D721Med (cell line): ENCODE measurements around the gene TEX2.
"Not testable (repeated sequence)": the region's sequence is repeated elsewhere in the genome, so short reads cannot be mapped to it uniquely, and the experiment has no call there.

Experiments used
- DNase-seq: peaks from one replicate; pipeline ENCODE4 v3.0.0; 2011; ENCODE audit warnings: low spot score; ENCODE audit not compliant: insufficient read length
- FAIRE-seq: peaks from 2 replicates; lab custom pipeline; 2011; peaks lifted over from hg19 to GRCh38; lab: Jason Lieb, UNC
- TF ChIP-seq, protein P1 (sequence below): IDR thresholded peaks from 2 replicates; pipeline ENCODE4 v1.5.1; 2012; ENCODE audit warnings: mild to moderate bottlenecking, control low read depth; ENCODE audit not compliant: insufficient read depth; ENCODE audit errors: missing control alignments

TEX2 gene

DNA sequence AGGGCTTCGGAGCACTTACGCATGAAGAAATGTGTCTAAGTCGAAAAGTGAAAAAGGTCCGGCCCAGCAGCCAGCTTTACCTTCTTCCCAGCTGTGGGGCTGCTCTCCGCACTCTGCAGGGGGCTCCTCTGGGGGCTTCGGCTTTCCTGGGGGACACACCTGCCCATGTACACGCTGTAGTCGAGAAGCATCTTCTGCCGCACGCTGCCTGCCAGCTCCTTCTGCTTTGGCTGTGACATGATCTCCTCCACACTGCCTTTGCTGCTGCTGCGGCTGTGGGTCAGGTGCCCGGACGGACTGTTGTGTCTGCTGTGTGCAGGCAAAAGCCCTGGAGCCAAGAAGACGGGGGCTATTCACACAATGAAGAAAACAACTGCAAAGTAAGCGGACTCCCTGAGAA, 75.0 kb downstream of the TEX2 start:
- no peak for DNase-seq
- no peak for FAIRE-seq
- TF ChIP-seq, protein P1, sequence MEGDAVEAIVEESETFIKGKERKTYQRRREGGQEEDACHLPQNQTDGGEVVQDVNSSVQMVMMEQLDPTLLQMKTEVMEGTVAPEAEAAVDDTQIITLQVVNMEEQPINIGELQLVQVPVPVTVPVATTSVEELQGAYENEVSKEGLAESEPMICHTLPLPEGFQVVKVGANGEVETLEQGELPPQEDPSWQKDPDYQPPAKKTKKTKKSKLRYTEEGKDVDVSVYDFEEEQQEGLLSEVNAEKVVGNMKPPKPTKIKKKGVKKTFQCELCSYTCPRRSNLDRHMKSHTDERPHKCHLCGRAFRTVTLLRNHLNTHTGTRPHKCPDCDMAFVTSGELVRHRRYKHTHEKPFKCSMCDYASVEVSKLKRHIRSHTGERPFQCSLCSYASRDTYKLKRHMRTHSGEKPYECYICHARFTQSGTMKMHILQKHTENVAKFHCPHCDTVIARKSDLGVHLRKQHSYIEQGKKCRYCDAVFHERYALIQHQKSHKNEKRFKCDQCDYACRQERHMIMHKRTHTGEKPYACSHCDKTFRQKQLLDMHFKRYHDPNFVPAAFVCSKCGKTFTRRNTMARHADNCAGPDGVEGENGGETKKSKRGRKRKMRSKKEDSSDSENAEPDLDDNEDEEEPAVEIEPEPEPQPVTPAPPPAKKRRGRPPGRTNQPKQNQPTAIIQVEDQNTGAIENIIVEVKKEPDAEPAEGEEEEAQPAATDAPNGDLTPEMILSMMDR = no peak

DNA sequence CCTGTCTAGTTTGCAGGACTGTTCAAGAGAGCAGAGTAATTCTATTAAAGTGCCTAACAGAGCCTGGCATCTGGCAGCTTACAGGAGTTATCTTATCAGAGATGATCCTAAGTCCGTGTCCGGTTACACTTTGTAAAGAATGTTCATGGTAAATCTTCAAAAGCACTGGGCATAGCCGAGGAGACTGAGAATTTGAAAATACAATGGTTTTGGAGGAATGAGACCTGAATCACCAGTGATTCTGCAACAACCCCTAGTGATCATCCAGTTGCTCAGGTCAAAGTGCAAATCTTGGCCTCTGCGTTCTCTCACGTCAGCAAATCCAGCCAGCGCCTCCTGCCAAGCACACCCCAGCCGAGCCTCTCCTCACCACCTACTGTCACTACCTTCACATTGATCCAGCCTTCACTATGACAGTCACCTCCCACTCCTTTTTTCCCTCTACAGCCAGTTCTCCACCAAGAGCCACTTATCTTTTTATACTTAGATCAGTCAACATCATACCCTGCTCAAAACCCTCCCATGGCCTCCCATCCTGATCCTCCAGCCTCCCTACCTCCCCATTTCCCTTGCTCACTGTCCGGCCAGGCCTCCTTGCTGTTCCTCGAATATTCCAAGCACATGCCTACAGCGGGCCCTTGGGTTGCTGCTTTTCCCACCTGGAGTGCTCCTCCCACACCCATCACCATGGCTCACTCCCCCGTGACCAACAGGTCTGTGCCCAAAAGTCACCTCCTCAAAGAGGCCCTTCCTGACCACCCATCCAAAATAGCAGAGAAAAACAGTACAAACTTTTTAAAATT, 75.8 kb downstream of the TEX2 start:
- TF ChIP-seq, protein P1 = no peak
- no peak for FAIRE-seq

DNA sequence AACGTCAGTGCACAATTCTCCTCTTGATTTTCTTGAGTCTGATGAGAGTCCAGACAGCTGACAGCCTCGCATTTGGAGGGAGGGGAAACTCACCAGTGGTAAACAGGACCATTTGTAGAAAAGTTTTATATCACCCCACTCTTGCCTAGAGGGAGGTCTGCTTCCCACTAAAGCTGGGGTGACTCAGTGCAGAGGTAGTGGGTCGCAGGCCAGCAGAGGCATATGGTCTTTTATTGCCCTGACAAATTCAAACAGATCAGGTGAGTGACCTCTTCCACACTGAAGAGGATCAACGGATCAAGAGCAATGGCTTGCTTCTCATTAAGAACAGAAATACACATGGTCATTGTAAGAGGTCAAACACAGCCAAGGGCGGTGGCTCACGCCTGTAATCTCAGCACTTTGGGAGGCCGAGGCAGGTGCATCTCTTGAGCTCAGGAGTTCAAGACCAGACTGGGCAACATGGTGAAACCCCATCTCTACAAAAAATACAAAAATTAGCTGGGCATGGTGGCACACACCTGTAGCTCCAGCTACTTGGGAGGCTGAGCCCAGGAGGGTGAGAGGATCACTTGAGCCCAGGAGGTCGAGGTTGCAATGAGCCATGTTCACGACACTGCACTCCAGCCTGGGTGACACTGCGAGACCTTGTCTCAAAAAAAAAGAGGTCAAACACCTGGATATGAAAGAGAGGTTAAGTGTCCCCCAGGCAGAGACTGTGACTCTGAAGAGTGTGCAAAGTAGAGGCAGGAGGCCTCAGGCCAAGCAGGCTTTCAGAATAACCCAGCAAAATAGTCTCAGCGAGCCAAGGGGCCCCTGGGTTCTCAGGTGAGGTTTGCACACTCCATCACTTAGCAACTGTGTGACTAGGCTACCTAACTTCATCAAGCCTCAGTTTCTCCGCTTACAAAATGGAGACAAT, 76.6 kb downstream of the TEX2 start:
- DNase-seq = no peak
- no peak for FAIRE-seq

More for the DNA sequence above, 75.8 kb downstream of the TEX2 start:
- DNase-seq = no peak

DNA sequence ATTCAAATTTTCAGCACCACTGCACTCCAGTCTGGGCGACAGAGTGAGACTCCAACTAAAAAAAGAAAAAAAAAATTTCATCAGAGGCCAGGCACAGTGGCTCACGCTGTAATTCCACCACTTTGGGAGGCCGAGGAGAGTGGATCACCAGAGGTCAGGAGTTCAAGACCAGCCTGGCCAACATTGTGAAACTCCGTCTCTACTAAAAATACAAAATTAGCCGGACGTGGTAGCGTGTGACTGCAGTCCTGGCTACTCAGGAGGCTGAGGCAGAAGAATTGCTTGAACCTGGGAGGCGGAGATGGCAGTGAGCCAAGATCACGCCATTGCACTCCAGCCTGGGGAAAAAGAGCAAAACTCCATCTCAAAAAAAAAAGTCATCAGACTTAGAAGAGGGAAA, 77.5 kb downstream of the TEX2 start:
- not testable (repeated sequence) for FAIRE-seq, DNase-seq

More for the DNA sequence above, 76.6 kb downstream of the TEX2 start:
- TF ChIP-seq, protein P1 = no peak

DNA sequence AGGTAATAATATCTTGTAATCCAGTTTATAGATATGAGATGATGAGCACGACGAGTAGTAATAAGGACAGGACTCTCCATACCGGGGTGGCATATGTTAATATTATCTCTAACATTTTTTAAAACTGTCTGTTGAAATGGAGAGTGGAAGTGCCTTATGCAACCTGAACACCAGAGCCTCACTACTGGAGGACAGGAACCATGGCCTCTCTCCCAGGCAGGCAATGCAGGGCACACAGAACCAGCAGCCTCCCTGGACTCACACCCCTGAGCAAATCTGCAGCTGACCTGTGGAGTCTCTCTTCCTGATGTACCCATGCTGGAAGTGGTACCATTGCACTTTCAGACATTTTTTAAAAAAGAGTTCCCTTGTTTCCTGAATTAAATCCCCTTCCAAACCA, 78.0 kb downstream of the TEX2 start:
- FAIRE-seq = no peak
- TF ChIP-seq, protein P1 = no peak
- no peak for DNase-seq

DNA sequence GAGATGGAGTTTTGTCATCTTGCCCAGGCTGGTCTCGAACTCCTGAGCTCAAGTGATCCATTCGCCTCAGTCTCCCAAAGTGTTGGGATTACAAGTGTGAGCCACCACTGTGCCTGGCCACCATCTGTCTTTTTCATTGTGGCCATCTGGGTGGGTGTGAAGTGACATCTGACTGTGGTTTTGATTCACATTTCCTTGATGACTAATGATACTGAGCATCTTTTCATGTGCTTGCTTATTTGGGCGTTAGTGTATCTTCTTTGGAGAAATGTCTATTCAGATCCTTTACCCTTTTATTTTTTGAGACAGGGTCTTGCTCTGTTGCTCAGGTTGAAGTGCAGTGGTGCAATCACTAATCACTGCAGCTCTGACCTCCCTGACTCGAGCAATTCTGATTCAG, 79.2 kb downstream of the TEX2 start:
- FAIRE-seq (no peak), DNase-seq (no peak)
- TF ChIP-seq, protein P1 = no peak

DNA sequence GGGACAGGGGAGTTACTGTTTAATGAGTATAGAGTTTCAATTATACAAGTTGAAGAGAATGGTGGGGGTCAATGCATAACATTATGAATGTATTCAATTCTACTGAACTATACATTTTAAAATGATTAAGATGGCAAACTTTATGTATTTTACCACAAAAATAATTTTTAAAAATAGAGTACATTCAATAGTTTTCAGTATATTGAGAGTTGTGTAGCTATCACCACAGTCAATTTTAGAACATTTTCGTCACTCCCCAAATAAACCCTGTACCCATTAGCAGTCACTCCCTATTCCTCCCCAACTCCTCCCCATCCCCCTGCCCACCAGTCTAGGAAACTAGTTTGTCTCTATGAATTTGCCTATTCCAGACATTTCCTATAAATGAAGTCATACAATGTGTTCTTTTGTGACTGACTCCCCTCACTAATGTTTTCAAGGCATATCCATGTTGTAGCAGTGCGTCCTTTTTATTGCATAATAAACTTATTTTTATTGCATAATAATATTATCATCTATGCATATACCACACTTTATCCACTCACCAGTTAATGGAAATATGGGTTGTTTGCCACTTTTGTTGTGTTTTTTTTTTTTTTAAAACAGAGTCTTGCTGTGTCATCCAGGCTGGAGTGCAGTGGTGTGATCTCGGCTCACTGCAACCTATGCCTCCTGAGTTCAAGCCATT, 80.6 kb downstream of the TEX2 start:
- FAIRE-seq (no peak), DNase-seq (no peak)
- TF ChIP-seq, protein P1 = no peak
